GM21423 (cell line): ENCODE measurements around the gene PMVK.

Experiments
- ATAC-seq: cut with Tn5 transposase; IDR thresholded peaks from one replicate; pipeline ENCODE4 v1.9.1; 2021; ENCODE audit warnings: mild to moderate bottlenecking, moderate library complexity; ENCODE audit not compliant: unreplicated experiment

The PMVK gene

GRCh38 chr1:154951901-154952657, 15.6 kb upstream of the PMVK start:
- no peak for ATAC-seq

GRCh38 chr1:154948079-154948478, 11.6 kb upstream of the PMVK start:
- ATAC-seq, result no peak

- ATAC-seq, result no peak
These were observed 9.7 kb upstream of the PMVK start for GRCh38 chr1:154945962-154946850.

- no peak for ATAC-seq
These were observed 8.8 kb upstream of the PMVK start for GRCh38 chr1:154945160-154945961.

- ATAC-seq, result no peak
These were observed 8.1 kb upstream of the PMVK start for GRCh38 chr1:154944401-154945159.

GRCh38 chr1:154943649-154944400, 7.3 kb upstream of the PMVK start:
- no peak for ATAC-seq

- ATAC-seq, result no peak
These were observed 5.0 kb upstream of the PMVK start for GRCh38 chr1:154941333-154942013.

GRCh38 chr1:154940651-154941194, 4.2 kb upstream of the PMVK start:
- ATAC-seq, result no peak

- no peak for ATAC-seq
These were observed 3.7 kb upstream of the PMVK start for GRCh38 chr1:154940213-154940560.

GRCh38 chr1:154938604-154939399, 2.3 kb upstream of the PMVK start:
- ATAC-seq, result no peak

GRCh38 chr1:154937988-154938386, 1.5 kb upstream of the PMVK start:
- no peak for ATAC-seq

GRCh38 chr1:154937085-154937987, 817 bp upstream of the PMVK start:
- peak; percentile 61 for ATAC-seq

GRCh38 chr1:154935749-154936554, 567 bp downstream of the PMVK start:
- ATAC-seq, result no peak

GRCh38 chr1:154934358-154934948, 2.1 kb downstream of the PMVK start:
- ATAC-seq, result no peak

- ATAC-seq, result no peak
These were observed 4.5 kb downstream of the PMVK start for GRCh38 chr1:154931940-154932487.

- no peak for ATAC-seq
These were observed 10.3 kb downstream of the PMVK start for GRCh38 chr1:154926201-154926600.
